HepG2 (cell line): ENCODE results near the gene LAMA1. TPM values are rescaled to one million over a fixed set of nuclear protein-coding genes. Genes with fewer than 3 reads are reported as not detected.

Experiments used
- ATAC-seq: fragments of 200-7000 bp; cut with Tn5 transposase; 3 replicates; pipeline ENCODE4 v1.9.1; 2020; ENCODE audit warnings: mild to moderate bottlenecking, moderate library complexity
- BruUV-seq: library from RNA; stranded (reverse); fragments of 400-500 nt; replicated peaks from 2 replicates; lab custom pipeline; 2021; lab: Mats Ljungman, UMichigan
- CTCF ChIA-PET: fragments of 300-600 bp; formaldehyde crosslinking; extraction: SDS; loops from one replicate; lab custom pipeline; 2021; ENCODE audit warnings: low total read pairs, inconsistent platforms, low intra/inter-chr PET ratio; lab: Yijun Ruan, JAX
- POLR2A ChIA-PET: fragments of 350-600 bp; sonication (Branson Sonifier 250); formaldehyde crosslinking; loops from one replicate; lab custom pipeline; 2020; ENCODE audit warnings: antibody characterized with exemption, inconsistent platforms; lab: Yijun Ruan, JAX
- DNase-seq: peaks from one replicate; pipeline ENCODE4 v3.0.0-alpha.2; 2015; ENCODE audit warnings: low spot score
- FAIRE-seq: peaks from 3 replicates; lab custom pipeline; 2011; peaks lifted over from hg19 to GRCh38; lab: Jason Lieb, UNC
- H2AFZ ChIP-seq: one replicate; pipeline ENCODE4 v1.6.1; 2011; ENCODE audit warnings: low read length, inconsistent platforms
- H3K27ac ChIP-seq: fragments of 300-600 bp; 3 replicates; pipeline ENCODE4 v1.8.0; 2011; ENCODE audit warnings: mixed run types, mild to moderate bottlenecking, mixed read lengths, low read length, inconsistent platforms; ENCODE audit not compliant: insufficient read depth; ENCODE audit errors: extremely low read length
- H3K27me3 ChIP-seq, 2 experiments: fragments of 200-600 bp in 1 of 2; 2 replicates in 1 of 2; 3 replicates in 1 of 2; pipeline versions ENCODE4 v1.6.0 to v1.8.0; 2011; ENCODE audit warnings: low read length in 2 of 2, mild to moderate bottlenecking in 2 of 2, moderate library complexity in 2 of 2, inconsistent platforms in 1 of 2; ENCODE audit not compliant: insufficient read depth in 2 of 2, control insufficient read depth in 1 of 2
- H3K36me3 ChIP-seq, 2 experiments: fragments of 200-600 bp in 1 of 2; replicated peaks in 1 of 2; 2 replicates in 1 of 2; 3 replicates in 1 of 2; pipeline versions ENCODE4 v1.5.1 to v1.8.0; 2011; ENCODE audit warnings: low read length in 2 of 2, inconsistent platforms in 1 of 2; ENCODE audit not compliant: insufficient read depth in 2 of 2, control insufficient read depth in 1 of 2
- H3K4me1 ChIP-seq: 2 replicates; pipeline ENCODE4 v1.5.1; 2012; ENCODE audit warnings: low read length, inconsistent platforms; ENCODE audit not compliant: insufficient read depth
- H3K4me2 ChIP-seq: 2 replicates; pipeline ENCODE4 v1.6.0; 2011; ENCODE audit warnings: low read depth, low read length, inconsistent platforms
- H3K4me3 ChIP-seq, 3 experiments: fragments of 200-600 bp in 1 of 3; sonication (generic), shearing (Covaris generic) in 1 of 3; replicated peaks in 1 of 3; 2 replicates each; pipeline ENCODE4 v1.5.1; 2011 to 2016; ENCODE audit warnings: low read length in 3 of 3, inconsistent platforms in 2 of 3, low read depth in 2 of 3, mild to moderate bottlenecking in 2 of 3, control low read depth in 1 of 3, mixed read lengths in 1 of 3; ENCODE audit not compliant: insufficient read depth in 1 of 3
- H3K79me2 ChIP-seq: one replicate; pipeline ENCODE4 v1.6.1; 2011; ENCODE audit warnings: low read length, inconsistent platforms; ENCODE audit not compliant: insufficient read depth
- H3K9ac ChIP-seq: 2 replicates; pipeline ENCODE4 v1.6.0; 2011; ENCODE audit warnings: mild to moderate bottlenecking, low read depth, low read length, inconsistent platforms; ENCODE audit not compliant: insufficient read depth
- H3K9me3 ChIP-seq: 2 replicates; pipeline ENCODE4 v1.5.1; 2012; ENCODE audit warnings: mild to moderate bottlenecking, low read length
- H4K20me1 ChIP-seq: 2 replicates; pipeline ENCODE4 v1.6.0; 2011; ENCODE audit warnings: inconsistent platforms, mild to moderate bottlenecking, low read length, moderate library complexity; ENCODE audit not compliant: insufficient read depth
- MAFK ChIP-seq, 2 experiments: IDR thresholded peaks in 1 of 2; conservative IDR thresholded peaks in 1 of 2; 2 replicates each; pipeline ENCODE4 v1.6.1; 2011; ENCODE audit warnings: improper control_type of control experiment in 2 of 2, low read length in 2 of 2
- MIXL1 ChIP-seq: IDR thresholded peaks from 2 replicates; pipeline ENCODE4 v1.6.1; 2016
- MYC ChIP-seq: sonication (generic); formaldehyde crosslinking; IDR thresholded peaks from 2 replicates; pipeline ENCODE4 v1.9.0; 2021; ENCODE audit warnings: missing genetic modification reagents, borderline replicate concordance
- SMC3 ChIP-seq: IDR thresholded peaks from 2 replicates; pipeline ENCODE4 v1.6.1; 2011; ENCODE audit warnings: low read length, improper control_type of control experiment
- STAG1 ChIP-seq: sonication (generic); formaldehyde crosslinking; IDR thresholded peaks from 2 replicates; pipeline ENCODE4 v1.4.0; 2020; ENCODE audit warnings: missing genetic modification reagents
- ZNF12 ChIP-seq: sonication (generic); formaldehyde crosslinking; IDR thresholded peaks from 2 replicates; pipeline ENCODE4 v1.5.0; 2020; ENCODE audit warnings: missing genetic modification reagents
- ZNF331 ChIP-seq: sonication (generic); formaldehyde crosslinking; IDR thresholded peaks from 2 replicates; pipeline ENCODE4 v1.4.0; 2020; ENCODE audit warnings: missing genetic modification reagents
- WGBS: methylation state at CpG from one replicate; pipeline ENCODE4 v1.1.6; 2017; ENCODE audit warnings: low lambda C conversion rate; 5-methylcytosine and 5-hydroxymethylcytosine counted together
- in situ Hi-C: cut with HindIII; loops from 2 replicates; pipeline ENCODE4 v1.10.0; 2017; ENCODE audit warnings: low pct_unique_long_range_greater_than_20kb; ENCODE audit not compliant: extremely low pct_ligation_motif_present
- intact Hi-C: fragments of 100-400 bp; cut with micrococcal nuclease; formaldehyde crosslinking; loops from one replicate; pipeline ENCODE4 v1.10.0; 2022; ENCODE audit not compliant: unreplicated experiment
- polyA plus RNA-seq, 8 experiments: library from polyadenylated mRNA; depleted of rRNA in 3 of 8; stranded (reverse) in 7 of 8; unstranded in 1 of 8; fragments of >200 nt; fragmentation: Illumina TruSeq in 4 of 8; extraction: Trizol in 4 of 8; gene quantifications; 2 replicates each; pipeline versions ENCODE4 v1.2.1 to v1.2.3, GENCODE V29; 2011 to 2016; ENCODE audit warnings: low read depth in 4 of 8, missing spikeins in 1 of 8, mixed read lengths in 1 of 8; ENCODE audit not compliant: insufficient read depth in 1 of 8
- total RNA-seq, 5 experiments: library from RNA; depleted of rRNA; stranded (reverse); fragments of >200 nt; fragmentation: Illumina TruSeq; extraction: Trizol; gene quantifications; 2 replicates each; pipeline ENCODE4 v1.2.3, GENCODE V29; 2016; ENCODE audit warnings: low read depth in 1 of 5
- TF ChIP-seq, protein P1 (sequence below), 2 experiments: sonication (generic) in 1 of 2; formaldehyde crosslinking in 1 of 2; IDR thresholded peaks; 2 replicates each; pipeline versions ENCODE4 v1.4.0 to v1.6.1; 2018 to 2020; ENCODE audit warnings: missing genetic modification reagents in 2 of 2, borderline replicate concordance in 1 of 2, low read depth in 1 of 2, mild to moderate bottlenecking in 1 of 2, missing biosample characterization in 1 of 2
- TF ChIP-seq, protein P2 (sequence below): IDR thresholded peaks from 2 replicates; pipeline ENCODE4 v1.6.1; 2012; ENCODE audit warnings: low read length, improper control_type of control experiment
- TF ChIP-seq, protein P3 (sequence below): sonication (generic); formaldehyde crosslinking; IDR thresholded peaks from 2 replicates; pipeline ENCODE4 v1.5.1; 2020; ENCODE audit warnings: missing genetic modification reagents, mild to moderate bottlenecking, borderline replicate concordance
- TF ChIP-seq, protein P4 (sequence below): IDR thresholded peaks from 2 replicates; pipeline ENCODE4 v1.4.0; 2020; ENCODE audit warnings: mild to moderate bottlenecking, missing genetic modification reagents

The LAMA1 gene
- total and polyA plus RNA-seq, 2 of the 13 experiments (the other 11 are each of a cell fraction or from before 2014, with no cell fraction given): 0.05 to 0.44 TPM

DNA sequence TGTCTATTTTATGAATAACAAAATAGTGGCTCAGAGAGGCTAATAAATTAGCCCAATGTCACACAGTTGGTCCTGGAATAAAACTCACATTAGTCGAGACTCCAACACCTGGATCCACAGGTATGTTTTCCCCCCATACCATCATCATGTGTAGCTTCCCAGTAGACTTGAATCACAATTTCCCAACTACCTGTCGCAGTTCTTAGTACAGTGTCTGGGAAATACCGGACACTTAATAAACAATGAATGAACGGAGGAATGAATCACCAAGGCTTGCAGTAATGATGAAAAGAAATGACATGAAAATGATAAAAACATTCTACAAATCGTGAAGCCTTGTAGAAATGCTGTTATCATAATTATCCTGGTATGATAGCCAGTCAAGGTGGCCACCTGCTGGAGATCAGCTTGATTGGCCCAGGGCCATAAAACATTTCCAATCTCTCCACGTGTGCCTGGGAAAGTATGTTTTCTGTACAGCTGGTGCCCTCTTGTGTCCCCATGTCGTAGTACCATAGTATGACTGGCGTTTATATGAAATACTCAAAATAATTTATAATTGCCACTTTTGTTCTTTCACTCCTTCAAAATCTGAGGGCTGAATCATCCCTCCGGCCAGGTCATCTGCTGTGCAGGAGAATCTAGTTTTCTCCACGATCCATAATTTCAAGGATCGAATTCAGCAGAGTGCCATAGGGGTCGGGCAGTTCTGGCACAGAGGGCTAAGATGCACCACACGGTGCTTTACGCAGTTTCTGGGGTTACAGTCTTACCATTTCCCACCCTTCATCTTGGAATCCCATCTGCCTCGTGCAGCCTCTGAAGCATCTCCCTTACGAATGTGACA, 95.4 kb downstream of the LAMA1 start:
- Histone ChIP-seq H3K79me2 (no peaks in the 10 kb centered on the region), H3K4me3 (no peak overlapping the region), H4K20me1 (no peaks in the 10 kb centered on the region), H3K9ac (no peak overlapping the region), H3K4me2 (no peak overlapping the region), H2AFZ (no peak overlapping the region), H3K9me3 (no peaks in the 10 kb centered on the region), H3K27me3 (no peaks in the 10 kb centered on the region; a peak in 1 of 5 replicates), H3K36me3 (no peaks in the 10 kb centered on the region), H3K27ac (no peak overlapping the region), H3K4me1 (no peaks in the 10 kb centered on the region)
- POLR2A ChIA-PET: no interaction called here
- in situ Hi-C loops: loop anchor here (5.0 kb wide), 1 partner anchor 100 kb away; no protein-coding TSS in a partner anchor
- ATAC-seq: peak; percentile 95
- intact Hi-C loops: loop anchor here (1.0 to 5.0 kb wide), 3 partner anchors 102 to 480 kb away; no protein-coding TSS in a partner anchor
- BruUV-seq: no TSS peak
- DNase-seq: peak; percentile 76
- CTCF ChIA-PET: interaction anchor here (1.8 kb wide), 1 partner anchor 102 kb away, joined by 26 read pairs; no protein-coding TSS in a partner anchor
- peak; percentile 74 for FAIRE-seq
- 40% methylated on average over 16 of the region's 16 CpGs for WGBS
- TF ChIP-seq STAG1 (peak; percentile 90), ZNF12 (CRISPR knock-in tag) (no peak), SMC3 (peak; percentile 86), MYC (CRISPR knock-in tag) (0 out of 2 replicates have a peak, but pooled peaks have one; percentile 36), ZNF331 (CRISPR knock-in tag) (no peak), MIXL1 (0 out of 2 replicates have a peak, but pooled peaks have one; percentile 30), MAFK (conservative IDR thresholded peaks at IDR 0.05 in 1 of 2, IDR thresholded peaks at IDR 0.05 in 1 of 2; ENCODE audit: low read length in 2 of 2) (no peak)
- TF ChIP-seq, protein P1, sequence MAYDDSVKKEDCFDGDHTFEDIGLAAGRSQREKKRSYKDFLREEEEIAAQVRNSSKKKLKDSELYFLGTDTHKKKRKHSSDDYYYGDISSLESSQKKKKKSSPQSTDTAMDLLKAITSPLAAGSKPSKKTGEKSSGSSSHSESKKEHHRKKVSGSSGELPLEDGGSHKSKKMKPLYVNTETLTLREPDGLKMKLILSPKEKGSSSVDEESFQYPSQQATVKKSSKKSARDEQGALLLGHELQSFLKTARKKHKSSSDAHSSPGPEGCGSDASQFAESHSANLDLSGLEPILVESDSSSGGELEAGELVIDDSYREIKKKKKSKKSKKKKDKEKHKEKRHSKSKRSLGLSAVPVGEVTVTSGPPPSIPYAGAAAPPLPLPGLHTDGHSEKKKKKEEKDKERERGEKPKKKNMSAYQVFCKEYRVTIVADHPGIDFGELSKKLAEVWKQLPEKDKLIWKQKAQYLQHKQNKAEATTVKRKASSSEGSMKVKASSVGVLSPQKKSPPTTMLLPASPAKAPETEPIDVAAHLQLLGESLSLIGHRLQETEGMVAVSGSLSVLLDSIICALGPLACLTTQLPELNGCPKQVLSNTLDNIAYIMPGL (CRISPR knock-in tag; IDR thresholded peaks at IDR 0.05; ENCODE audit: borderline replicate concordance in 1 of 2, low read depth in 1 of 2): 0 out of 4 replicates have a peak, but pooled peaks of 1 of the 2 experiments have one; percentile 39
- TF ChIP-seq, protein P2, sequence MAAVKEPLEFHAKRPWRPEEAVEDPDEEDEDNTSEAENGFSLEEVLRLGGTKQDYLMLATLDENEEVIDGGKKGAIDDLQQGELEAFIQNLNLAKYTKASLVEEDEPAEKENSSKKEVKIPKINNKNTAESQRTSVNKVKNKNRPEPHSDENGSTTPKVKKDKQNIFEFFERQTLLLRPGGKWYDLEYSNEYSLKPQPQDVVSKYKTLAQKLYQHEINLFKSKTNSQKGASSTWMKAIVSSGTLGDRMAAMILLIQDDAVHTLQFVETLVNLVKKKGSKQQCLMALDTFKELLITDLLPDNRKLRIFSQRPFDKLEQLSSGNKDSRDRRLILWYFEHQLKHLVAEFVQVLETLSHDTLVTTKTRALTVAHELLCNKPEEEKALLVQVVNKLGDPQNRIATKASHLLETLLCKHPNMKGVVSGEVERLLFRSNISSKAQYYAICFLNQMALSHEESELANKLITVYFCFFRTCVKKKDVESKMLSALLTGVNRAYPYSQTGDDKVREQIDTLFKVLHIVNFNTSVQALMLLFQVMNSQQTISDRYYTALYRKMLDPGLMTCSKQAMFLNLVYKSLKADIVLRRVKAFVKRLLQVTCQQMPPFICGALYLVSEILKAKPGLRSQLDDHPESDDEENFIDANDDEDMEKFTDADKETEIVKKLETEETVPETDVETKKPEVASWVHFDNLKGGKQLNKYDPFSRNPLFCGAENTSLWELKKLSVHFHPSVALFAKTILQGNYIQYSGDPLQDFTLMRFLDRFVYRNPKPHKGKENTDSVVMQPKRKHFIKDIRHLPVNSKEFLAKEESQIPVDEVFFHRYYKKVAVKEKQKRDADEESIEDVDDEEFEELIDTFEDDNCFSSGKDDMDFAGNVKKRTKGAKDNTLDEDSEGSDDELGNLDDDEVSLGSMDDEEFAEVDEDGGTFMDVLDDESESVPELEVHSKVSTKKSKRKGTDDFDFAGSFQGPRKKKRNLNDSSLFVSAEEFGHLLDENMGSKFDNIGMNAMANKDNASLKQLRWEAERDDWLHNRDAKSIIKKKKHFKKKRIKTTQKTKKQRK: no peak
- TF ChIP-seq, protein P3, sequence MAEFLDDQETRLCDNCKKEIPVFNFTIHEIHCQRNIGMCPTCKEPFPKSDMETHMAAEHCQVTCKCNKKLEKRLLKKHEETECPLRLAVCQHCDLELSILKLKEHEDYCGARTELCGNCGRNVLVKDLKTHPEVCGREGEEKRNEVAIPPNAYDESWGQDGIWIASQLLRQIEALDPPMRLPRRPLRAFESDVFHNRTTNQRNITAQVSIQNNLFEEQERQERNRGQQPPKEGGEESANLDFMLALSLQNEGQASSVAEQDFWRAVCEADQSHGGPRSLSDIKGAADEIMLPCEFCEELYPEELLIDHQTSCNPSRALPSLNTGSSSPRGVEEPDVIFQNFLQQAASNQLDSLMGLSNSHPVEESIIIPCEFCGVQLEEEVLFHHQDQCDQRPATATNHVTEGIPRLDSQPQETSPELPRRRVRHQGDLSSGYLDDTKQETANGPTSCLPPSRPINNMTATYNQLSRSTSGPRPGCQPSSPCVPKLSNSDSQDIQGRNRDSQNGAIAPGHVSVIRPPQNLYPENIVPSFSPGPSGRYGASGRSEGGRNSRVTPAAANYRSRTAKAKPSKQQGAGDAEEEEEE (CRISPR knock-in tag): no peak
- TF ChIP-seq, protein P4, sequence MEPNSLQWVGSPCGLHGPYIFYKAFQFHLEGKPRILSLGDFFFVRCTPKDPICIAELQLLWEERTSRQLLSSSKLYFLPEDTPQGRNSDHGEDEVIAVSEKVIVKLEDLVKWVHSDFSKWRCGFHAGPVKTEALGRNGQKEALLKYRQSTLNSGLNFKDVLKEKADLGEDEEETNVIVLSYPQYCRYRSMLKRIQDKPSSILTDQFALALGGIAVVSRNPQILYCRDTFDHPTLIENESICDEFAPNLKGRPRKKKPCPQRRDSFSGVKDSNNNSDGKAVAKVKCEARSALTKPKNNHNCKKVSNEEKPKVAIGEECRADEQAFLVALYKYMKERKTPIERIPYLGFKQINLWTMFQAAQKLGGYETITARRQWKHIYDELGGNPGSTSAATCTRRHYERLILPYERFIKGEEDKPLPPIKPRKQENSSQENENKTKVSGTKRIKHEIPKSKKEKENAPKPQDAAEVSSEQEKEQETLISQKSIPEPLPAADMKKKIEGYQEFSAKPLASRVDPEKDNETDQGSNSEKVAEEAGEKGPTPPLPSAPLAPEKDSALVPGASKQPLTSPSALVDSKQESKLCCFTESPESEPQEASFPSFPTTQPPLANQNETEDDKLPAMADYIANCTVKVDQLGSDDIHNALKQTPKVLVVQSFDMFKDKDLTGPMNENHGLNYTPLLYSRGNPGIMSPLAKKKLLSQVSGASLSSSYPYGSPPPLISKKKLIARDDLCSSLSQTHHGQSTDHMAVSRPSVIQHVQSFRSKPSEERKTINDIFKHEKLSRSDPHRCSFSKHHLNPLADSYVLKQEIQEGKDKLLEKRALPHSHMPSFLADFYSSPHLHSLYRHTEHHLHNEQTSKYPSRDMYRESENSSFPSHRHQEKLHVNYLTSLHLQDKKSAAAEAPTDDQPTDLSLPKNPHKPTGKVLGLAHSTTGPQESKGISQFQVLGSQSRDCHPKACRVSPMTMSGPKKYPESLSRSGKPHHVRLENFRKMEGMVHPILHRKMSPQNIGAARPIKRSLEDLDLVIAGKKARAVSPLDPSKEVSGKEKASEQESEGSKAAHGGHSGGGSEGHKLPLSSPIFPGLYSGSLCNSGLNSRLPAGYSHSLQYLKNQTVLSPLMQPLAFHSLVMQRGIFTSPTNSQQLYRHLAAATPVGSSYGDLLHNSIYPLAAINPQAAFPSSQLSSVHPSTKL (CRISPR knock-in tag): peak; percentile 31; the same call in 1 of the 2 replicates
